Activated T-cell treated with anti-CD3 and anti-CD28 coated beads, Interleukin-2, amount 50 U/mL, for 24 hours (primary cell): ENCODE results near the gene NPAS2.

ENCODE experiments used
- DNase-seq: peaks from one replicate; pipeline ENCODE4 v3.0.0-alpha.2; 2020
- H3K27ac Mint-ChIP-seq: 2 replicates; pipeline ENCODE4 v1.8.0; 2020; ENCODE audit warnings: mild to moderate bottlenecking, mixed read lengths
- H3K27me3 Mint-ChIP-seq: 2 replicates; pipeline ENCODE4 v1.8.0; 2020; ENCODE audit warnings: mixed read lengths
- H3K36me3 Mint-ChIP-seq: 2 replicates; pipeline ENCODE4 v1.8.0; 2020; ENCODE audit warnings: low read depth, mixed read lengths
- H3K4me1 Mint-ChIP-seq: 2 replicates; pipeline ENCODE4 v1.8.0; 2020; ENCODE audit warnings: low read depth, mixed read lengths
- H3K4me3 Mint-ChIP-seq: 2 replicates; pipeline ENCODE4 v1.8.0; 2020; ENCODE audit warnings: mild to moderate bottlenecking, moderate library complexity, mixed read lengths
- H3K9me3 Mint-ChIP-seq: 2 replicates; pipeline ENCODE4 v1.8.0; 2020; ENCODE audit warnings: mixed read lengths

NPAS2 gene

DNA sequence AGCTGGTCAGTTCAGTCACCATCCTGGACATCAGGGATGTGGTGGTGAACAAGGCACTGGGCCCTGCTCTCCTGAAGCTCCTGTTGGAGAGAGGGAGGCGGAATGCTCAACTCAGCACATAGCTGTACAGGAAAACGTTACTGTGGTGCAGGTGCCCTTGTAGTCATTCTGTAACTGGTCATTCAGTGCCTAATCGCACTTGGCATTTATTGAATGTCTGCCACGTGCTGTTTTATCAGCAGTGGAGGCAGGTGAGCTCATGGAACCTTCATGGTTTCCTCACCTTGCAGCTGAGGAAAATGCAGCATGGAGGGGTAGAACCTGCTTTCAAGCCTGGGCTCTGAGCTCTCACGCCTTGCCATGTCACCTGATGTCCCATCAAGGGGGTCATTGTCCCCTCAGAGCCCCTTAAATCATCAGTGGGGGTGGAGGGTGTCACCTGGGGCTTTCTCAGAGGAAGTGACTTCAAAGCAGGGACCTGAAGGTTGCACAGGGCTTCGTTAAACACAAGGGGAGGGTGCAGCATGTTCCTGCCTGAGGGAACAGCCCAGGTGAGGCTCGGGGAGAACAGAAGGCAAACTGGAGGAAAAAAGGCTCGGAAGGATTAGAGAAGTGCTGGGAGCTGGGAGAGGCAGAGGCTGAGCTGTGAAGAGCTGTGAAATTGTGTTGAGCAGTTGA lies 126.1 kb downstream of the NPAS2 start:
- DNase-seq: no peak
- H3K27me3 Mint-ChIP-seq: no peaks in the 10 kb centered on the region
- H3K4me1 Mint-ChIP-seq: peaks cover 13% of the 10 kb centered on the region
- H3K9me3 Mint-ChIP-seq: no peaks in the 10 kb centered on the region
- H3K36me3 Mint-ChIP-seq: peaks cover 16% of the 10 kb centered on the region
- H3K4me3 Mint-ChIP-seq: no peak overlapping the region
- H3K27ac Mint-ChIP-seq: no peak overlapping the region

DNA sequence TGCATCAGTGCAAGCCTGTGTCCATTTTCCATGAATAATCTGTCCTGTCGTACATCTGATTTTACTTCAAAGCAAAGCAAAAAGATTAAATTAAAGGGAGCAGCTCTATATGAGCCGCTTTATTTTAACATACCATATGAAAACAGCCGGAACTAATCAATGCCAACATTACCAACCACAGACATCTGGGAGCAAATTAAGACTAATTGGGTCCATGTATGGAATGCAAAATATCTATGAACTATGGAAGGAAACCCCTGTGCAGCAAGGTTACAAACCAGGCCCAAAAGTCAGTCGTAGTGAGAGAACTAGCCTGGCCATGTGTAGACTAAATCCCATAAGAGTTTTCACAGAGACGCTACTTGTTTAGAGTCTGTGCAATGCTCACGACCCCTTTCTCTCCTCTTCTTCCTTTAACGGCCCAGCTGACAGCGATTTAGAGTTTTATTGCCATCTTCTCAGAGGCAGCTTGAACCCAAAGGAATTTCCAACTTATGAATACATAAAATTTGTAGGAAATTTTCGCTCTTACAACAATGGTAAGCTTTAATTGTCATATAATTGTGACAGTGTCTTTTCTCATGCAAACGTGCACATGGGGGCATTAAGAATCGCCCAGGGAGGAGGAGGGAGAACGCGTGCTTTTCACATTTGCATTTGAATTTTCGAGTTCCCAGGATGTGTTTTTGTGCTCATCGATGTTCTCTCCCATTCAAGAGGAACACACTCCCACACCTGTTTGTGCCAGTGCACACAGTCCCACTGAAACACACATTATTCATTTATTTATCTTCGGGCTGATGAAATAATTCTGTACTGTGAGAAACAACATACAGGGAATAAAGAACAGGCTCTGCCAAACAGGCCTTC lies 129.2 kb downstream of the NPAS2 start:
- Mint-ChIP-seq H3K9me3 (no peaks in the 10 kb centered on the region), H3K27ac (no peak overlapping the region), H3K4me3 (no peak overlapping the region), H3K4me1 (peaks cover 28% of the 10 kb centered on the region), H3K27me3 (no peaks in the 10 kb centered on the region), H3K36me3 (peaks cover 16% of the 10 kb centered on the region)
- no peak for DNase-seq

DNA sequence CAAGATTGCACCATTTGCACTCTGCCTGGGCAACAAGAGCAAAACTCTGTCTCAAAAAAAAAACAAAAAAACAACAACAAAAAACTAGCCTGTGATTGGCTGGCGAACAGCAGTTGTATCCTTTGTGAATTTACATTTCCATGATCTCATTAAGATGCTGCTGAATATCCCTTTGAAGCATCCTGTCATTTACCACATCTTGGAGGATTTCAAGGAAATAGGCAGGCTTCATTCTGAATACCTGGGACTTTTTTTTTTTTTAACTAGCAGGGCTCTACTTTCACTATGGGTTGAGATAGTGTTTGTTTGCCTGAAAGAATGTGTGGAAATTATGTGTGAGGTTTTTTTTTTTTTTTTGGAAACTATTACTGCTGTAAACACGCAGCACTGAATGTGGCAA lies 132.6 kb downstream of the NPAS2 start:
- peak overlapping the region; percentile 64 for H3K27ac Mint-ChIP-seq
- no peak for DNase-seq
- no peak overlapping the region for H3K4me3 Mint-ChIP-seq
- no peaks in the 10 kb centered on the region for H3K27me3 Mint-ChIP-seq
- peaks cover 26% of the 10 kb centered on the region for H3K4me1 Mint-ChIP-seq
- no peaks in the 10 kb centered on the region for H3K9me3 Mint-ChIP-seq
- H3K36me3 Mint-ChIP-seq: peaks cover 15% of the 10 kb centered on the region

DNA sequence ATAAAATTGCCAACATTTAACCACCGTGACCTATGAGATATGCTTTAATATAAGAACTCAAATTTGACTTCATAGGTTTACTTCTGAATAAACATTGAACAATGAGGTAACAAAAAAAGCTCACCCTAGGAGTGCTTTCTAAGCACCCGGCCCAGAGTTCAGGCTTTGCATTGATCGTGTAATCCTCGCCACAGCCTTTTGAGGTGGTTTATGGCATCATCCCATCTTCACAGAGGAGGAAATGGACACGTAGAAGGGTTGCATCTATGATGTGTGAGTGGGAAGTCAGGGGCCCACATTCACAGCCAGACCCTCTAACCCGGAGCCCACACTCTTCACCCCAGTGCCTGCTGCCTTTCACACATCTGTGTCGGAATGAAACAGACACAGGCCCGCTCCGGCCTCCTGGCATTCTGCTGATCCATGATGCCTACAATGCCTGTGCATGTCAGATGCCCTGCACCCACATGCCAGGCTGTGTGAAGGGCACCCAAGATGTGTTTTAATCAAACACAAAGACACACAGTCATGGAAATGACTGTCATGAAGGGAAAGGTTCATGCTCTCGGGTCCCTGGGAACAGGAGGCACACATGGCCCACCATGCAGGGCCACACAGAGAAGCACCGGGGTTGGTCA lies 133.6 kb downstream of the NPAS2 start:
- Mint-ChIP-seq H3K27me3 (no peaks in the 10 kb centered on the region), H3K4me1 (peaks cover 26% of the 10 kb centered on the region), H3K4me3 (no peak overlapping the region), H3K27ac (peak overlapping the region; percentile 61), H3K9me3 (no peaks in the 10 kb centered on the region), H3K36me3 (peaks cover 15% of the 10 kb centered on the region)
- no peak for DNase-seq

DNA sequence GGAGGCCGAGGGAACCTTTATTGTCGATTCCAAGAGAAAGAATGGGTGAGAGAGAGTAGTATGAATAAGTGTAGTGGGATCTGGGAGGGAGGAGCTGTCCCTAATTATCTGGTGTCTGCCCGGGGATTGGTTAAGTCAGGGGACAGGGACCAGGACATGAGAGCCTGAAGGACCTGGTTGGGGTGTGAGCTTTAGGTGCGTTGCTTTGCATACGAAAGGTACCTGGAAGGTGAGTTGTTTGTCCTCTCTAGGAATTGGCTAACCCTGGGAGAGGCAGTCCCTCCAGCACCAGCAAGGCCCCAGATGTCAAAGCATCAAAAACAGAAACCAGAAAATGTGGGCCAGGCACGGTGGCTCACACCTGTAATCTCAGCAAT lies 134.1 kb downstream of the NPAS2 start:
- Mint-ChIP-seq H3K4me3 (no peak overlapping the region), H3K27me3 (no peaks in the 10 kb centered on the region), H3K9me3 (no peaks in the 10 kb centered on the region), H3K27ac (peak overlapping the region; percentile 61), H3K36me3 (peaks cover 11% of the 10 kb centered on the region), H3K4me1 (peaks cover 26% of the 10 kb centered on the region)
- DNase-seq: no peak

DNA sequence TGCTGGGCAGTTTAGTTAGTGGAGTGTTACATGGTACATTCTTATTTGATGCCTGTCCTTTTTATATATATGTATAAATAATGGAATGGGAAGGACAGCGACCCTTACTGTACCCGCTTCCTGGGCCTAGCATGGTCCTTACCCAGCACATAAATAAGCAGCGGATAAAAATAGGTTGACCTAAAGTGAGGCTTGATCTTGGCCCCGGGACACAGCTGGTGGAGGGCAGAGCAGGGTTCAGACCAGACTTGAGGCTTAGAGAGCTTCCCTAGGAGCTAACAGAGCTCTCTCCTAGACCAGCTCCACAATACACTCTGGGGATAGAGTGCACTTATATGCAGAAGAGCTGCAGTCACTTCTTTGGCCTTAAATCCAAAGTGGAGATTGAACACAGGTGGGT lies 135.3 kb downstream of the NPAS2 start:
- no peaks in the 10 kb centered on the region for H3K9me3 Mint-ChIP-seq
- no peak overlapping the region for H3K4me3 Mint-ChIP-seq
- no peaks in the 10 kb centered on the region for H3K27me3 Mint-ChIP-seq
- no peak overlapping the region for H3K27ac Mint-ChIP-seq
- DNase-seq: no peak
- peaks cover 29% of the 10 kb centered on the region for H3K4me1 Mint-ChIP-seq
- H3K36me3 Mint-ChIP-seq: no peaks in the 10 kb centered on the region

DNA sequence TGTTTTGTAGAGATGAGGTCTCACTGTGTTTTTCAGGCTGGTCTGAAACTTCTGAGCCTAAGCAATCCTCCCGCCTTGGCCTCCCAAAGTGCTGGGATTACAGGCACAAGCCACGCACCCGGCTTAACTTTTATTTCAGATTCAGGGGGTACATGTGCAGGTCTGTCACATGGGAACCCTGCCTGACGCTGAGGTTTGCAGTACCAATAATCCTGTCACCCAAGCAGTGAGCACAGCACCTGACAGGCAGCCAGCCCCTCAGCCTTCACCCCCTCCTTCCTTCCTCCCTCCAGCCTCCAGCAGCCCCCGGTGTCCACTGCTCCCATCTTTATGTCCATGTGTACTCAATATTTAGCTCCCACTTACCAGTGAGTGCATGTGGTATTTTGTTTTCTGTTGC lies 136.1 kb downstream of the NPAS2 start:
- Mint-ChIP-seq H3K9me3 (no peaks in the 10 kb centered on the region), H3K4me3 (no peak overlapping the region), H3K36me3 (no peaks in the 10 kb centered on the region), H3K27ac (no peak overlapping the region), H3K27me3 (no peaks in the 10 kb centered on the region), H3K4me1 (peaks cover 29% of the 10 kb centered on the region)
- no peak for DNase-seq

DNA sequence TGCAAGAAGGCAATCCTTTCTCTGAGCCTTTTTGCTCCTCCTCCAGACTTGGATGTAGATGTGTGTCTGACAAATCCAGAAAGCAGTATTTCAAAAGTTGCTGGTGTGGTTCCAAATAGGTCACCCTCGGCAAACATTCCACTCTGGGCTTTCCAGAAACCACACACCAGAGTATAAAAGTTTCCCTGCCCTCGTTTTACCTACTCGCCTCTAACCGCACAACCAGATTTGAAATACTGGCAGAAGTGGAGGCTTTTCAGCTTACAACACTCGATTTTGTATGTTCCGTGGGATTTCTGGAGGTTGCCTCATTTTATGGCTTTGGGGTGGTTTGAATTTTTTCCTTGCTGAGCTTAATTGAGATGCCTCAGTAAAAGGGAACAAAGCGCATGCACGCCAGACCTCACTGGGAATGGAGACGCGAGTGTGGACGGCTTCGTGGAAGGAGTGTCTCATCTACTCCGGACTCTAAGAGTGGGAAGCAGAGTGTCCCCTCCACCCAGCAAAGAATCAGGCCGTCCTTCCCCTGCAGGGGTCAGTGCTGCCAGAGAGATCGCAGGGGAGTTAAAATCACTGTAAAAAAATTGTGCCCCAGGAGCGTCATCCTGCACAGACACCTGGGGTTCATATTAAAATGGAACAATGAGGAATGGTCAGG lies 138.2 kb downstream of the NPAS2 start:
- no peaks in the 10 kb centered on the region for H3K27me3 Mint-ChIP-seq
- peaks cover 13% of the 10 kb centered on the region for H3K4me1 Mint-ChIP-seq
- H3K9me3 Mint-ChIP-seq: no peaks in the 10 kb centered on the region
- H3K4me3 Mint-ChIP-seq: no peak overlapping the region
- DNase-seq: no peak
- H3K27ac Mint-ChIP-seq: no peak overlapping the region
- H3K36me3 Mint-ChIP-seq: no peaks in the 10 kb centered on the region

DNA sequence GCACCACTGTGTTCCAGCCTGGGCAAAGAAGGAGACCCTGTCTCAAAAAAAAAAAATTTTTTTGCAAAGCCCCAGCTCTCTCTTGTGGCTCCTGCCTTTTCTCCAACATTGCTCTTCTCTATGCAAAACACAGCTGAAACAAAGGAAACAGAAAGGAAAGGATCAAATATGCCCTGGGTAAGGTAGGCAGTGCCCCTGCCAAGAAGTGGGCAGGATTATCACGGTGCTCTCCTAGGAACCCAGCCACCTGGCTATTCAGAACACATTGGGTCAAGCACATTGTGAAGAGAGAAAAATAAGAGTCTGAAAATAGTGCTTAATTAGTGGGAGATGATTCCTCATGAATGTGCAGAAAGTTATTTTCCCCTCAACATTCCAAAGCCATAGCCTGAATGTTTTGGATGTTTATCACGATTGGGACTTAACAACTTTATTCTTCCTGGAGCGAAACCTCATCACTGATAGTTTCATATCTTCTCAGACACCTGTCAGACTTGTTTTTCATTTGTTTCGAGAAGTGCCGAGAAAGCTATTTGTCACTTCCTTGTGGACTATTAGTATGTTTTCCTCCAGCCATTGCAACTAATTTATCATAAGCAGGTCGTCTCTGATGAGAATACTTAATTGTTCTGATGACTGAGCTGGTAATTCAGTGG lies 139.4 kb downstream of the NPAS2 start:
- Mint-ChIP-seq H3K27ac (no peak overlapping the region), H3K36me3 (no peaks in the 10 kb centered on the region), H3K4me1 (peaks cover 10% of the 10 kb centered on the region), H3K4me3 (no peak overlapping the region), H3K27me3 (no peaks in the 10 kb centered on the region), H3K9me3 (no peaks in the 10 kb centered on the region)
- no peak for DNase-seq

DNA sequence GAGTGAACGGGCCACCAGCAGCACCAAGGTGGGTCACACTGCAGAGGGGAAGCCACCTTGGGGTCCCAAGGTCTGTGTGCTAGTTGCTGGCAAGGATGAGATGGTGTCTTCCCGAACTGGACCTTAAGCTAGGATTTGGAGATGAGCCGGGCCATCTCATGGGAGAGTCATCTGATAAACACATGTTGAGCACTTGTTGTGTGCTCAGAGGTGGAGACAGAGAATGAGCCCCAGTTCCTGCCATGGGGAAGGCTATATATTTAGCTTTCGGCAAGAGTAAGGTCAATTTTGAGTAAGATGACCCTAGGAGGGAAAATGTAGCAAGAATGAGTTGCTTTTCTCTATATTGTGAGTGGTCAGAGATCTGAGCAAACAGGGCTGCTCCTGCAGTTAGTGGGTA lies 140.7 kb downstream of the NPAS2 start:
- Mint-ChIP-seq H3K36me3 (no peaks in the 10 kb centered on the region), H3K9me3 (no peaks in the 10 kb centered on the region), H3K4me3 (no peak overlapping the region), H3K4me1 (peaks cover 12% of the 10 kb centered on the region), H3K27ac (no peak overlapping the region), H3K27me3 (no peaks in the 10 kb centered on the region)
- DNase-seq: no peak

DNA sequence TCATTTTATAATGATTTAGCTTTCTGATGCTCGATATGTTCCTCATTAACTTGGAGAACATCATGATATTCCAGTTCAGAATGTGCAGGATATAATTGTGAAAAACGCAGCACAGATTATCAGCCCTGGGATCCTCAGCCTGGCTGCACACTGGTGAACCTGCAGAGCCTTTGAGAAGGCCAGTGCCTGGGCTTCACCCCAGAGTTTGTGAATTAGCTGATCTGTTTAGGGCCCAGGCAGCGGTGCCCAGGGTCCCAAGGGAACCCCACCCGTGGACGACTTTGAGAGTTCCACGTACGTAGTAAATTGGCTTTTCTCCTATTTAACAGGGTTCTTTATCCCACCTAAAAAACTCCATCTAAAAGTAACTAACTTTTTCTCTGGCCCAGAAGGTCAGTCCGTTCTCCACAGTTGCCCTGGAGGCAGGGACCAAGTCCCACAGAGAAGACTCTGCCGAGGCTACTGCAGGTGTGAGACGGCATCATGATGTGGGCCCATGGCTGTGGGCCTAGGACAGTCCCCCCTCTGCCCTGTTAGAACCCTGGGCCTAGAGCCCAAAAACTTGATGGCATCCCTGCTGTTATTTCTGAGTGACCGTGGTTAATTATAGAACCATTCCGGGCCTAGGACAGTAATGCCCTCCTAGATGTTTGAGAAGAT lies 142.6 kb downstream of the NPAS2 start:
- Mint-ChIP-seq H3K4me1 (peaks cover 12% of the 10 kb centered on the region), H3K27me3 (no peaks in the 10 kb centered on the region), H3K4me3 (no peak overlapping the region), H3K27ac (no peak overlapping the region), H3K36me3 (no peaks in the 10 kb centered on the region), H3K9me3 (no peaks in the 10 kb centered on the region)
- no peak for DNase-seq

DNA sequence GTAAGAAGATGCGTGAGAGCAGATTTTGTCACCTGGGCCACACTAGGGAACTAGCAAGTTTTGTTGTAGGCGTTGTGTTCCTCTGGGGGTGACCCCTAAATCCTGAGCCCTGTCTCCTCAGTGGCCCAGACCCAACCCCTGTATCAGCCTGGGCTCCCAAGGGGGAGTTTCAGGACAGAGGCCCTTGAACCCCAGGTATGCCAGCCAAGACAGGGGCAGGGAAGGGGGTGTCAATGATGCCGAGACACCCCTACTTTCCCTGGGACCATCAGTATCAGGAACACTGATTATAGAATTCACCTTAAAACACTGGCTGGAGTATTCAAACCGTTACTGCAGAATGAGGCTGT lies 143.1 kb downstream of the NPAS2 start:
- Mint-ChIP-seq H3K9me3 (no peaks in the 10 kb centered on the region), H3K4me3 (no peak overlapping the region), H3K4me1 (peaks cover 12% of the 10 kb centered on the region), H3K27ac (no peak overlapping the region), H3K36me3 (no peaks in the 10 kb centered on the region), H3K27me3 (no peaks in the 10 kb centered on the region)
- no peak for DNase-seq

DNA sequence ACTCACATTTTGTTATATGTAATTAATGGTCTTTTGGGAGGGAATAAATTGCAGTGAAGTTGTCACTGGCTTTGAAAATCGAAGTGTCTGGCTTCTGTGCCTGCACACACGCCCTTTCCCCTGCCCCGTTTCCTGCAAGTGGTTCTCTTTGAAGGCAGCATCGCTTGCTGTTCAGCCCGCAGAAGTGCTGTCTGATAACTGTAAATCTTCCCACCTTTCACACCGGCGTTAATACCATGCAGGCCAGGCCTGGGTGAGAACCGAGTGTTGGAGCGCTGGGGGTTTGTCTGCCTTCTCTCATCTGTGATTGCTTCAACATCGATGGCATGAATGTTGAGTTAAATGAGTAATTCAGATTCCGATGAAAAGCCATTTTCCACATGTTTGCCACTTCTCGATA lies 144.3 kb downstream of the NPAS2 start:
- H3K4me3 Mint-ChIP-seq: no peak overlapping the region
- DNase-seq: no peak
- H3K4me1 Mint-ChIP-seq: peaks cover 12% of the 10 kb centered on the region

DNA sequence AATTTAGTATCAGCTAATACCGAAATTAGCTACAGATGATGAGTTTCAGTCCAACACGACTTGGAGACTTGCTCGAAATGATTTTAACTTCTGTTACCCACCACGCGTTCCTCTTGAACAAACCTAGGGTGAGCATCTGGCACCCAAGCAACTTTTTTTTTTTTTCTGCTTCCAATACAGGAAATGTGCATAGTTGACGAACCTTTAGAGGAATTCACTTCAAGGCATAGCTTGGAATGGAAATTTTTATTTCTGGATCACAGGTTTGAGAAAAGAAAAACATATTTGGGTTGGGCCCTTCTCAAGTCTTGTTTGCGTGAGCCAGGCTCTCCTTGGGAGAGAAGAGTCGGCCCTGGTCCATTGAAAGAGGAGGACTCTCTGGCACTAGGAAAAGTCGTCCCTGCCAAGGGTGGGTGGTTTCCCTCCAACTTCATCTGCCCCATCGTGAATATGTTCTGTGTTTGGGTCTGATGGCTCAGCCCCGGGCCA lies 144.8 kb downstream of the NPAS2 start:
- Mint-ChIP-seq H3K27ac (no peak overlapping the region), H3K27me3 (no peaks in the 10 kb centered on the region), H3K4me1 (peaks cover 11% of the 10 kb centered on the region), H3K9me3 (no peaks in the 10 kb centered on the region), H3K36me3 (peaks cover 6% of the 10 kb centered on the region), H3K4me3 (no peak overlapping the region)
- DNase-seq: no peak

More for the DNA sequence above, 144.3 kb downstream of the NPAS2 start:
- H3K36me3 Mint-ChIP-seq: peaks cover 3% of the 10 kb centered on the region
- no peaks in the 10 kb centered on the region for H3K9me3 Mint-ChIP-seq
- no peaks in the 10 kb centered on the region for H3K27me3 Mint-ChIP-seq
- no peak overlapping the region for H3K27ac Mint-ChIP-seq
